DMS 273 (cell line): ENCODE results near the gene SCAP.
"Not testable (repeated sequence)": the region's sequence is repeated elsewhere in the genome, so short reads cannot be mapped to it uniquely, and the experiment has no call there.

Experiments used
- DNase-seq: peaks from one replicate; lab custom pipeline; 2025; ENCODE audit not compliant: unreplicated experiment; lab: John Stamatoyannopoulos, UW

SCAP gene

GRCh38 chr3:47481763-47482162, 6.0 kb upstream of the SCAP start:
- DNase-seq: not testable (repeated sequence)

GRCh38 chr3:47480267-47480666, 4.5 kb upstream of the SCAP start:
- not testable (repeated sequence) for DNase-seq

- no peak for DNase-seq
These were observed 4.1 kb upstream of the SCAP start for GRCh38 chr3:47479826-47480160.

GRCh38 chr3:47478022-47478421, 2.3 kb upstream of the SCAP start:
- no peak for DNase-seq

GRCh38 chr3:47476644-47477199, 981 bp upstream of the SCAP start:
- no peak for DNase-seq

- DNase-seq: no peak
These were observed 537 bp upstream of the SCAP start for GRCh38 chr3:47476330-47476626.

GRCh38 chr3:47475029-47475569, 642 bp downstream of the SCAP start:
- DNase-seq: peak; percentile 63

- DNase-seq: no peak
These were observed 2.4 kb downstream of the SCAP start for GRCh38 chr3:47473391-47473790.

GRCh38 chr3:47469616-47470015, 6.1 kb downstream of the SCAP start:
- DNase-seq: no peak

GRCh38 chr3:47468315-47468714, 7.4 kb downstream of the SCAP start:
- not testable (repeated sequence) for DNase-seq

- no peak for DNase-seq
These were observed 11.2 kb downstream of the SCAP start for GRCh38 chr3:47464588-47464987.

GRCh38 chr3:47459534-47460085, 16.1 kb downstream of the SCAP start:
- not testable (repeated sequence) for DNase-seq

- DNase-seq: no peak
These were observed 18.8 kb downstream of the SCAP start for GRCh38 chr3:47456984-47457383.

- DNase-seq: no peak
These were observed 19.8 kb downstream of the SCAP start for GRCh38 chr3:47455806-47456452.

GRCh38 chr3:47452453-47453215, 23.1 kb downstream of the SCAP start:
- no peak for DNase-seq

- DNase-seq: no peak
These were observed 31.6 kb downstream of the SCAP start for GRCh38 chr3:47444103-47444502.

- no peak for DNase-seq
These were observed 32.1 kb downstream of the SCAP start for GRCh38 chr3:47443611-47443995.

GRCh38 chr3:47441796-47442551, 33.8 kb downstream of the SCAP start:
- no peak for DNase-seq

GRCh38 chr3:47440131-47440530, 35.6 kb downstream of the SCAP start:
- DNase-seq: no peak

- no peak for DNase-seq
These were observed 39.6 kb downstream of the SCAP start for GRCh38 chr3:47436180-47436579.

GRCh38 chr3:47434849-47435248, 40.9 kb downstream of the SCAP start:
- no peak for DNase-seq
